Mesenchymal stem cell (in vitro differentiated cells and primary cell): Measurements from ENCODE around the gene USP44.

Experiments
- DNase-seq: peaks from one replicate; pipeline ENCODE4 v3.0.0-alpha.2; 2013
- H2AFZ ChIP-seq: one replicate; pipeline ENCODE4 v1.6.1; 2013; ENCODE audit warnings: low read depth, mild to moderate bottlenecking, control low read depth, inconsistent platforms, low read length, moderate library complexity
- H2AK5ac ChIP-seq: 2 replicates; pipeline ENCODE4 v1.6.1; 2013; ENCODE audit warnings: low read length, moderate library complexity, mild to moderate bottlenecking, inconsistent platforms; ENCODE audit not compliant: severe bottlenecking
- H2BK120ac ChIP-seq: one replicate; pipeline ENCODE4 v1.6.1; 2013; ENCODE audit warnings: low read depth, mild to moderate bottlenecking, inconsistent platforms, low read length, moderate library complexity
- H2BK12ac ChIP-seq, 2 experiments: one replicate each; pipeline ENCODE4 v1.6.1; 2013; ENCODE audit warnings: inconsistent platforms in 2 of 2, low read length in 2 of 2, mild to moderate bottlenecking in 2 of 2, moderate library complexity in 2 of 2, control low read depth in 1 of 2
- H2BK15ac ChIP-seq: one replicate; pipeline ENCODE4 v1.6.1; 2013; ENCODE audit warnings: mild to moderate bottlenecking, low read depth, inconsistent platforms; ENCODE audit not compliant: poor library complexity, severe bottlenecking
- H2BK5ac ChIP-seq: 2 replicates; pipeline ENCODE4 v1.6.1; 2013; ENCODE audit warnings: low read depth, mild to moderate bottlenecking, low read length, control low read depth, inconsistent platforms; ENCODE audit not compliant: poor library complexity, severe bottlenecking
- H3K14ac ChIP-seq, 2 experiments: one replicate each; pipeline ENCODE4 v1.6.1; 2013; ENCODE audit warnings: inconsistent platforms in 2 of 2, low read length in 2 of 2, control low read depth in 1 of 2, mild to moderate bottlenecking in 1 of 2, moderate library complexity in 1 of 2
- H3K18ac ChIP-seq, 2 experiments: one replicate each; pipeline ENCODE4 v1.6.1; 2013; ENCODE audit warnings: inconsistent platforms in 2 of 2, low read length in 2 of 2, control low read depth in 1 of 2, low read depth in 1 of 2, mild to moderate bottlenecking in 1 of 2
- H3K23ac ChIP-seq, 2 experiments: one replicate each; pipeline ENCODE4 v1.6.1; 2013; ENCODE audit warnings: inconsistent platforms in 2 of 2, low read length in 2 of 2, mild to moderate bottlenecking in 2 of 2, moderate library complexity in 2 of 2, control low read depth in 1 of 2
- H3K27ac ChIP-seq: 2 replicates; pipeline ENCODE4 v1.5.1; 2013; ENCODE audit warnings: mild to moderate bottlenecking, moderate library complexity, low read length, control low read depth, inconsistent platforms; ENCODE audit not compliant: poor library complexity, severe bottlenecking
- H3K27me3 ChIP-seq, 2 experiments: 2 replicates each; pipeline versions ENCODE4 v1.6.1 to v1.7.0; 2013; ENCODE audit warnings: low read length in 2 of 2, mild to moderate bottlenecking in 2 of 2, moderate library complexity in 2 of 2, control low read depth in 1 of 2, inconsistent platforms in 1 of 2; ENCODE audit not compliant: control insufficient read depth in 1 of 2, insufficient read depth in 1 of 2
- H3K36me3 ChIP-seq, 2 experiments: 2 replicates each; pipeline versions ENCODE4 v1.6.1 to v1.7.0; 2013; ENCODE audit warnings: low read length in 2 of 2, control low read depth in 1 of 2, inconsistent platforms in 1 of 2, low read depth in 1 of 2, mild to moderate bottlenecking in 1 of 2; ENCODE audit not compliant: insufficient read depth in 2 of 2, control insufficient read depth in 1 of 2
- H3K4ac ChIP-seq, 2 experiments: one replicate each; pipeline ENCODE4 v1.6.1; 2013; ENCODE audit warnings: inconsistent platforms in 2 of 2, low read length in 2 of 2, mild to moderate bottlenecking in 2 of 2, moderate library complexity in 2 of 2, control low read depth in 1 of 2, low read depth in 1 of 2
- H3K4me1 ChIP-seq: 2 replicates; pipeline ENCODE4 v1.6.1; 2013; ENCODE audit warnings: low read depth, low read length, control low read depth; ENCODE audit not compliant: control insufficient read depth, insufficient read depth
- H3K4me2 ChIP-seq: 2 replicates; pipeline ENCODE4 v1.6.1; 2013; ENCODE audit warnings: low read length, mild to moderate bottlenecking, inconsistent platforms; ENCODE audit not compliant: poor library complexity, severe bottlenecking
- H3K4me3 ChIP-seq, 2 experiments: 2 replicates each; pipeline versions ENCODE4 v1.5.1 to v1.7.0; 2013; ENCODE audit warnings: low read length in 2 of 2, mild to moderate bottlenecking in 2 of 2, control low read depth in 1 of 2, low read depth in 1 of 2; ENCODE audit not compliant: insufficient read depth in 1 of 2
- H3K79me1 ChIP-seq: replicated peaks from 2 replicates; pipeline ENCODE4 v1.6.1; 2013; ENCODE audit warnings: mild to moderate bottlenecking, control low read depth, low read length, inconsistent platforms; ENCODE audit not compliant: poor library complexity, severe bottlenecking
- H3K9ac ChIP-seq: 2 replicates; pipeline ENCODE4 v1.7.0; 2013; ENCODE audit warnings: mild to moderate bottlenecking, low read length, moderate library complexity
- H3K9me3 ChIP-seq: 2 replicates; pipeline ENCODE4 v1.7.0; 2013; ENCODE audit warnings: mild to moderate bottlenecking, low read length; ENCODE audit not compliant: control insufficient read depth
- H4K8ac ChIP-seq: one replicate; pipeline ENCODE4 v1.6.1; 2013; ENCODE audit warnings: inconsistent platforms, mild to moderate bottlenecking, low read length, moderate library complexity
- H4K91ac ChIP-seq: one replicate; pipeline ENCODE4 v1.6.1; 2013; ENCODE audit warnings: mild to moderate bottlenecking, low read length, inconsistent platforms
- WGBS: methylation state at CpG from one replicate; pipeline ENCODE4 v1.1.7; 2013; ENCODE audit warnings: mixed read lengths; 5-methylcytosine and 5-hydroxymethylcytosine counted together

USP44 gene

GRCh38 chr12:95582230-95583058 lies 31.2 kb upstream of the USP44 start:
- DNase-seq: peak; percentile 54

GRCh38 chr12:95577820-95578219 lies 26.5 kb upstream of the USP44 start:
- H3K23ac ChIP-seq: no peak overlapping the region
- H2AFZ ChIP-seq: no peak overlapping the region
- no peak for DNase-seq
- no peaks in the 10 kb centered on the region for H3K9me3 ChIP-seq
- no peak overlapping the region for H4K91ac ChIP-seq
- H2BK5ac ChIP-seq: no peak overlapping the region
- no peak overlapping the region for H3K4me3 ChIP-seq
- H2BK12ac ChIP-seq: no peak overlapping the region
- no peak overlapping the region for H3K4me2 ChIP-seq
- H3K18ac ChIP-seq: no peak overlapping the region
- H3K4ac ChIP-seq: no peak overlapping the region
- no peak overlapping the region for H3K14ac ChIP-seq
- H3K79me1 ChIP-seq: no peaks in the 10 kb centered on the region
- no peaks in the 10 kb centered on the region for H3K36me3 ChIP-seq
- no peak overlapping the region for H3K9ac ChIP-seq
- H3K4me1 ChIP-seq: peaks cover 2% of the 10 kb centered on the region
- no peak overlapping the region for H3K27ac ChIP-seq
- no peak overlapping the region for H2BK120ac ChIP-seq
- H4K8ac ChIP-seq: no peak overlapping the region
- no peak overlapping the region for H2BK15ac ChIP-seq
- no peaks in the 10 kb centered on the region for H3K27me3 ChIP-seq
- H2AK5ac ChIP-seq: no peak overlapping the region
- WGBS: 67% methylated on average over 1 of the region's 1 CpG

More at GRCh38 chr12:95582230-95583058, 31.2 kb upstream of the USP44 start:
- H3K4me3 ChIP-seq: no peak overlapping the region
- H2AFZ ChIP-seq: no peak overlapping the region
- no peak overlapping the region for H3K14ac ChIP-seq
- no peak overlapping the region for H3K23ac ChIP-seq
- no peak overlapping the region for H3K18ac ChIP-seq
- H2BK120ac ChIP-seq: no peak overlapping the region
- H2BK15ac ChIP-seq: no peak overlapping the region
- H2BK12ac ChIP-seq: no peak overlapping the region
- no peak overlapping the region for H4K91ac ChIP-seq
- H3K4ac ChIP-seq: no peak overlapping the region
- no peak overlapping the region for H3K4me2 ChIP-seq
- no peaks in the 10 kb centered on the region for H3K9me3 ChIP-seq
- H3K27me3 ChIP-seq: peaks cover 0 to 3% of the 10 kb centered on the region in 2 experiments
- H2AK5ac ChIP-seq: no peak overlapping the region
- no peaks in the 10 kb centered on the region for H3K36me3 ChIP-seq
- H3K27ac ChIP-seq: no peak overlapping the region
- no peaks in the 10 kb centered on the region for H3K79me1 ChIP-seq
- H2BK5ac ChIP-seq: no peak overlapping the region
- 64% methylated on average over 5 of the region's 8 CpGs for WGBS
- no peaks in the 10 kb centered on the region for H3K4me1 ChIP-seq
- no peak overlapping the region for H4K8ac ChIP-seq
- H3K9ac ChIP-seq: no peak overlapping the region

GRCh38 chr12:95574799-95575452 lies 23.6 kb upstream of the USP44 start:
- H3K23ac ChIP-seq: no peak overlapping the region
- H2AK5ac ChIP-seq: no peak overlapping the region
- H4K91ac ChIP-seq: no peak overlapping the region
- H2BK120ac ChIP-seq: no peak overlapping the region
- H3K79me1 ChIP-seq: no peaks in the 10 kb centered on the region
- no peaks in the 10 kb centered on the region for H3K27me3 ChIP-seq
- H3K4ac ChIP-seq: no peak overlapping the region
- no peak overlapping the region for H3K27ac ChIP-seq
- no peak overlapping the region for H2BK15ac ChIP-seq
- H3K36me3 ChIP-seq: no peaks in the 10 kb centered on the region
- H3K9me3 ChIP-seq: no peaks in the 10 kb centered on the region
- no peak overlapping the region for H3K14ac ChIP-seq
- H4K8ac ChIP-seq: no peak overlapping the region
- H2BK12ac ChIP-seq: no peak overlapping the region
- DNase-seq: peak; percentile 60
- H3K9ac ChIP-seq: peak overlapping the region; percentile 34
- H2BK5ac ChIP-seq: no peak overlapping the region
- no peak overlapping the region for H2AFZ ChIP-seq
- no peak overlapping the region for H3K4me2 ChIP-seq
- no peak overlapping the region for H3K18ac ChIP-seq
- no peak overlapping the region for H3K4me3 ChIP-seq
- peaks cover 2% of the 10 kb centered on the region for H3K4me1 ChIP-seq

GRCh38 chr12:95573951-95574576 lies 22.8 kb upstream of the USP44 start:
- Histone ChIP-seq H3K27me3 (no peaks in the 10 kb centered on the region), H2AFZ (no peak overlapping the region), H3K4me3 (no peak overlapping the region), H2BK12ac (no peak overlapping the region), H3K9me3 (no peaks in the 10 kb centered on the region), H4K8ac (no peak overlapping the region), H3K18ac (no peak overlapping the region), H3K36me3 (no peaks in the 10 kb centered on the region), H2AK5ac (no peak overlapping the region), H3K79me1 (no peaks in the 10 kb centered on the region), H3K27ac (no peak overlapping the region), H3K4me2 (peak overlapping the region; percentile 27), H3K9ac (peak overlapping the region; percentile 34), H4K91ac (no peak overlapping the region), H2BK5ac (no peak overlapping the region), H3K4me1 (peaks cover 2% of the 10 kb centered on the region), H3K23ac (no peak overlapping the region), H3K14ac (no peak overlapping the region), H2BK15ac (no peak overlapping the region), H2BK120ac (no peak overlapping the region), H3K4ac (no peak overlapping the region)
- WGBS: 48% methylated on average over 10 of the region's 10 CpGs
- no peak for DNase-seq
